Kidney (tissue), 14 donors: ENCODE measurements around the gene PLSCR3. TPM values are rescaled to one million over a fixed set of nuclear protein-coding genes. Genes with fewer than 3 reads are reported as not detected.

ENCODE experiments used
- DNase-seq, 5 donors: peaks; one replicate each; pipeline ENCODE4 v3.0.0-alpha.2; 2013 to 2020
- FAIRE-seq: peaks from 2 replicates; lab custom pipeline; 2012; peaks lifted over from hg19 to GRCh38; lab: Jason Lieb, UNC
- H3K27ac ChIP-seq, 2 donors: one replicate each; pipeline ENCODE4 v1.7.0; 2013; ENCODE audit warnings: low read depth in 2 of 2, low read length in 2 of 2, inconsistent platforms in 1 of 2
- H3K27me3 ChIP-seq: one replicate; pipeline ENCODE4 v1.7.1; 2013; ENCODE audit warnings: low read length, inconsistent platforms; ENCODE audit not compliant: control insufficient read depth, insufficient read depth
- H3K36me3 ChIP-seq, 3 donors: one replicate each; pipeline versions ENCODE4 v1.7.0 to v1.7.1; 2013; ENCODE audit warnings: low read length in 3 of 3, control low read depth in 1 of 3, inconsistent platforms in 1 of 3; ENCODE audit not compliant: insufficient read depth in 3 of 3, control insufficient read depth in 2 of 3
- H3K4me1 ChIP-seq, 3 donors: one replicate each; pipeline versions ENCODE4 v1.7.0 to v1.7.1; 2013; ENCODE audit warnings: low read length in 3 of 3, inconsistent platforms in 1 of 3, low read depth in 1 of 3; ENCODE audit not compliant: control insufficient read depth in 2 of 3, insufficient read depth in 2 of 3
- H3K4me3 ChIP-seq, 3 donors: one replicate each; pipeline versions ENCODE4 v1.7.0 to v1.8.1; 2013; ENCODE audit warnings: low read length in 3 of 3, control low read depth in 1 of 3, inconsistent platforms in 1 of 3
- H3K9ac ChIP-seq, 3 donors: one replicate each; pipeline versions ENCODE4 v1.7.0 to v1.7.1; 2013; ENCODE audit warnings: low read length in 3 of 3, control low read depth in 1 of 3, inconsistent platforms in 1 of 3
- H3K9me3 ChIP-seq, 3 donors: one replicate each; pipeline versions ENCODE4 v1.7.0 to v1.7.1; 2013; ENCODE audit warnings: low read length in 3 of 3, control low read depth in 1 of 3, inconsistent platforms in 1 of 3; ENCODE audit not compliant: control insufficient read depth in 2 of 3, insufficient read depth in 1 of 3
- CTCF ChIP-seq: IDR thresholded peaks from 3 replicates; pipeline ENCODE4 v1.5.1; 2012; ENCODE audit warnings: mild to moderate bottlenecking, moderate library complexity, borderline replicate concordance; ENCODE audit not compliant: insufficient read depth; ENCODE audit errors: extremely low read depth
- intact Hi-C: fragments of 100-400 bp; cut with DNase I; formaldehyde crosslinking; loops from one replicate; pipeline ENCODE4 v1.11.1; 2022
- polyA plus RNA-seq: library from polyadenylated mRNA; stranded (reverse); fragments of 350-450 nt; fragmentation: Illumina TruSeq; extraction: RNeasy Lipid Tissue Mini Kit (QIAGEN cat#74804); gene quantifications from one replicate; pipeline ENCODE4 v1.2.3, GENCODE V29; 2014; ENCODE audit warnings: low read depth, low replicate concordance; ENCODE audit not compliant: insufficient read depth
- total RNA-seq: library from RNA; stranded (reverse); fragmentation: NEBNext Ultra II Directional; extraction: Animal tissue kit (Norgen Biotek cat#: 25700); gene quantifications from one replicate; pipeline ENCODE4 v1.2.1, GENCODE V29; 2021
- donor health status: control.
- donor health status: control.
- donor health status: control.
- donor health status: control.
- donor health status: control.
- donor health status: DM: yes; HTN: yes; CAD: no.
- donor health status: Normal renal cell carcinoma (clear cell type).

PLSCR3 gene
- total and polyA plus RNA-seq, 2 donors from 2014 or later: 26.4 to 35.0 TPM

GRCh38 chr17:7348478-7349242 lies 45.7 kb downstream of the PLSCR3 start:
- no peak overlapping the region for H3K9ac ChIP-seq
- DNase-seq (peak in 2 of 5 donors; percentile 66 to 67), FAIRE-seq (no peak)
- no peak for TF ChIP-seq CTCF
- intact Hi-C loops: no loop called here
- H3K4me1 ChIP-seq: peaks cover 3 to 19% (median 13%) of the 10 kb centered on the region in 3 donors
- no peak overlapping the region for H3K4me3 ChIP-seq
- no peaks in the 10 kb centered on the region for H3K9me3 ChIP-seq
- no peaks in the 10 kb centered on the region for H3K36me3 ChIP-seq
- no peak overlapping the region for H3K27ac ChIP-seq
- H3K27me3 ChIP-seq: no peaks in the 10 kb centered on the region

GRCh38 chr17:7347630-7348477 lies 46.5 kb downstream of the PLSCR3 start:
- no peak overlapping the region for H3K9ac ChIP-seq
- DNase-seq (peak in 1 of 5 donors; percentile 49), FAIRE-seq (no peak)
- TF ChIP-seq CTCF: no peak
- intact Hi-C loops: no loop called here
- no peak overlapping the region for H3K4me3 ChIP-seq
- no peaks in the 10 kb centered on the region for H3K27me3 ChIP-seq
- H3K9me3 ChIP-seq: no peaks in the 10 kb centered on the region
- H3K27ac ChIP-seq: no peak overlapping the region
- H3K36me3 ChIP-seq: no peaks in the 10 kb centered on the region
- H3K4me1 ChIP-seq: peaks cover 3 to 14% (median 10%) of the 10 kb centered on the region in 3 donors

DNA sequence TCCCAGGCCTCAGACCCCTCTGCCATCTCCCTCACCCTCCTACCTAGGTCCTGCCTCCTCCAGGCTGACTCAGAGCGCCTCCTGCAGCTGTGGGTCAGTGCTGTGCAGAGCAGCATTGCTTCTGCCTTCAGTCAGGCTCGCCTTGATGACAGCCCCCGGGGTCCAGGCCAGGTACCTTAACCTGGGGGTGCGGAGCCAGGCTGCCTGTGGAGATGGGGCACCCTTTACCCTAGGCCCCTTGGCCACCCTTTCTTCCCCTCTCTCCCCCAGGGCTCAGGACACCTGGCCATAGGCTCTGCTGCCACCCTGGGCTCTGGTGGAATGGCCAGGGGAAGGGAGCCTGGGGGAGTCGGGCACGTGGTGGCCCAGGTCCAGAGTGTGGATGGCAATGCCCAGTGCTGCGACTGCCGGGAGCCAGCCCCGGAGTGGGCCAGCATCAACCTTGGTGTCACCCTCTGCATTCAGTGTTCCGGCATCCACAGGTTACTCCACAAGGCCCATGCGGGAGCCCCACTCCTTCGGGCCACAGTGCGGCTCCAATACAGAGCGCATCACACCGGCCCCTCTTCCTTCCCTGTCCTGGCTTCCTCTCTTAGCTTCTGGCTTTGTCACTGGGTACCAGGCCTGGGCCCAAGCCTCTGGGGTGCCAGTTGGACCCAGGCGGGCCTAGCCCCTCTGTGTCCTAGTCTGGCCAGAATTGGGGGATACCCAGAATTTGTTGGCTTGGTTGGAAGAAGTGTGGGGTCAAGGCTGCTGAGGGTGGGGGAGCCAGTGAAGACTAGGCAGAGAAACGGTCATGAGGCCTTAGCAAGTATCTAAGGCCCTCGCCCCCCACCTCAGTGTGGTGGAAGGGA lies 47.3 kb downstream of the PLSCR3 start:
- Histone ChIP-seq H3K27me3 (no peaks in the 10 kb centered on the region), H3K4me3 (no peak overlapping the region), H3K9me3 (no peaks in the 10 kb centered on the region), H3K36me3 (no peaks in the 10 kb centered on the region), H3K9ac (no peak overlapping the region), H3K27ac (no peak overlapping the region), H3K4me1 (peaks cover 3 to 8% (median 4%) of the 10 kb centered on the region in 3 donors)
- FAIRE-seq (no peak), DNase-seq (no peak)
- TF ChIP-seq CTCF: no peak
- intact Hi-C loops: no loop called here
